Left lung (tissue), 10 donors: ENCODE measurements around the gene DUSP7. TPM values are rescaled to one million over a fixed set of nuclear protein-coding genes. Genes with fewer than 3 reads are reported as not detected.
A peak's percentile ranks its signal among the peaks of the same experiment; 100 is the strongest.

Experiments
- ATAC-seq: fragments of 200-7000 bp; cut with Tn5 transposase; one replicate; pipeline ENCODE4 v1.9.1; 2020; ENCODE audit warnings: moderate library complexity
- DNase-seq, 4 donors: peaks; one replicate each; pipeline ENCODE4 v3.0.0-alpha.2; 2013 to 2020
- H3K27ac ChIP-seq, 2 donors: fragments of 200-600 bp; sonication (generic) in 1 of 2; one replicate each; pipeline versions ENCODE4 v1.5.0 to v1.8.0; 2020 to 2021
- H3K27me3 ChIP-seq, 2 donors: fragments of 200-600 bp; sonication (generic) in 1 of 2; one replicate each; pipeline versions ENCODE4 v1.5.0 to v1.8.0; 2020 to 2021
- H3K36me3 ChIP-seq, 2 donors: fragments of 200-600 bp; sonication (generic) in 1 of 2; one replicate each; pipeline versions ENCODE4 v1.5.0 to v1.8.0; 2020 to 2021
- H3K4me1 ChIP-seq, 2 donors: fragments of 200-600 bp; one replicate each; pipeline ENCODE4 v1.8.0; 2021
- H3K4me3 ChIP-seq, 2 donors: fragments of 200-600 bp; sonication (generic) in 1 of 2; one replicate each; pipeline versions ENCODE4 v1.5.0 to v1.8.0; 2020 to 2021; ENCODE audit warnings: mild to moderate bottlenecking in 1 of 2
- H3K9me3 ChIP-seq, 2 donors: fragments of 200-600 bp; sonication (generic) in 1 of 2; one replicate each; pipeline versions ENCODE4 v1.5.0 to v1.8.0; 2020 to 2021
- CTCF ChIP-seq, 2 donors: fragments of 200-600 bp; sonication (generic) in 1 of 2; IDR thresholded peaks; one replicate each; pipeline versions ENCODE4 v1.5.0 to v1.8.0; 2021; ENCODE audit warnings: antibody characterized with exemption in 2 of 2
- intact Hi-C, 2 donors: fragments of 100-400 bp; cut with DNase I; formaldehyde crosslinking; loops; one replicate each; pipeline versions ENCODE4 v1.11.2 to v1.14.2; 2022
- polyA plus RNA-seq, 6 donors: library from polyadenylated mRNA; unstranded; fragments of 120-200 nt; gene quantifications; one replicate each; pipeline ENCODE4 v1.2.1, GENCODE V29; 2013; ENCODE audit not compliant: insufficient read length in 6 of 6
- total RNA-seq, 2 donors: library from RNA; stranded (reverse); fragmentation: NEBNext Ultra II Directional; extraction: Animal tissue kit (Norgen Biotek cat#: 25700); gene quantifications; one replicate each; pipeline ENCODE4 v1.2.1, GENCODE V29; 2021
- donor health status: DM: no; HTN: yes; CAD: no.
- donor health status: DM: no; HTN: no; CAD: no.

DUSP7 gene
- total and polyA plus RNA-seq, 8 donors: 17.5 to 38.3 (median 21.1) TPM

- no peak for TF ChIP-seq CTCF (IDR thresholded peaks at IDR 0.05)
- peaks cover 13 to 28% of the 10 kb centered on the region in 2 donors for H3K4me1 ChIP-seq
- no peaks in the 10 kb centered on the region for H3K9me3 ChIP-seq
- DNase-seq (peak in 2 of 4 donors; percentile 25 to 27), ATAC-seq (no peak)
- intact Hi-C loops: no loop called here
- H3K27me3 ChIP-seq: no peaks in the 10 kb centered on the region
- H3K36me3 ChIP-seq: no peaks in the 10 kb centered on the region
- H3K27ac ChIP-seq: no peak overlapping the region
- H3K4me3 ChIP-seq: no peak overlapping the region
These were observed 36.5 kb upstream of the DUSP7 start for GRCh38 chr3:52092891-52093290.

GRCh38 chr3:52092271-52092660 lies 35.9 kb upstream of the DUSP7 start:
- ATAC-seq: no peak
- Histone ChIP-seq H3K27me3 (no peaks in the 10 kb centered on the region), H3K4me1 (peaks cover 15 to 33% of the 10 kb centered on the region in 2 donors), H3K9me3 (no peaks in the 10 kb centered on the region), H3K4me3 (no peak overlapping the region), H3K36me3 (no peaks in the 10 kb centered on the region), H3K27ac (no peak overlapping the region)
- intact Hi-C loops: no loop called here
- DNase-seq: peak in 1 of 4 donors; percentile 16
- TF ChIP-seq CTCF (IDR thresholded peaks at IDR 0.05): no peak

- no peak for TF ChIP-seq CTCF (IDR thresholded peaks at IDR 0.05)
- Histone ChIP-seq H3K27ac (no peak overlapping the region), H3K36me3 (no peaks in the 10 kb centered on the region), H3K27me3 (no peaks in the 10 kb centered on the region), H3K4me3 (no peak overlapping the region), H3K4me1 (peaks cover 16 to 39% of the 10 kb centered on the region in 2 donors), H3K9me3 (no peaks in the 10 kb centered on the region)
- intact Hi-C loops: no loop called here
- DNase-seq (peak; percentile 26 to 82 (median 46)), ATAC-seq (peak; percentile 5)
These were observed 35.4 kb upstream of the DUSP7 start for GRCh38 chr3:52091586-52092270.

GRCh38 chr3:52090933-52091468 lies 34.6 kb upstream of the DUSP7 start:
- peak in 2 of 4 donors; percentile 19 to 55 for DNase-seq
- Histone ChIP-seq H3K4me3 (no peak overlapping the region), H3K36me3 (no peaks in the 10 kb centered on the region), H3K27ac (peak overlapping the region; percentile 53 to 87), H3K4me1 (peaks cover 16 to 41% of the 10 kb centered on the region in 2 donors), H3K27me3 (no peaks in the 10 kb centered on the region), H3K9me3 (no peaks in the 10 kb centered on the region)
- ATAC-seq: no peak
- intact Hi-C loops: no loop called here
- TF ChIP-seq CTCF (IDR thresholded peaks at IDR 0.05): no peak

- H3K9me3 ChIP-seq: no peaks in the 10 kb centered on the region
- ATAC-seq: peak; percentile 27
- DNase-seq: peak in 1 of 4 donors; percentile 71
- intact Hi-C loops: no loop called here
- H3K36me3 ChIP-seq: no peaks in the 10 kb centered on the region
- no peak overlapping the region for H3K4me3 ChIP-seq
- peaks cover 16 to 41% of the 10 kb centered on the region in 2 donors for H3K4me1 ChIP-seq
- peak overlapping the region; percentile 53 to 87 for H3K27ac ChIP-seq
- H3K27me3 ChIP-seq: no peaks in the 10 kb centered on the region
- TF ChIP-seq CTCF (IDR thresholded peaks at IDR 0.05): no peak
These were observed 34.0 kb upstream of the DUSP7 start for GRCh38 chr3:52090131-52090932.
